Brain microvascular endothelial cell (primary cell): ENCODE results near the gene KIF13A.
A peak's percentile ranks its signal among the peaks of the same experiment; 100 is the strongest.
"Not testable (repeated sequence)": the region's sequence is repeated elsewhere in the genome, so short reads cannot be mapped to it uniquely, and the experiment has no call there.

Source experiments
- DNase-seq: peaks from one replicate; pipeline ENCODE4 v3.0.0-alpha.2; 2020
- H3K27ac ChIP-seq: fragments of 250-450 bp; sonication (Bioruptor Pico); 2 replicates; pipeline ENCODE4 v1.5.1; 2020; ENCODE audit warnings: mild to moderate bottlenecking, moderate library complexity
- H3K27me3 ChIP-seq: fragments of 250-450 bp; sonication (Bioruptor Pico); replicated peaks from 2 replicates; pipeline ENCODE4 v1.5.1; 2020; ENCODE audit warnings: mild to moderate bottlenecking
- H3K36me3 ChIP-seq: fragments of 250-450 bp; sonication (Bioruptor Pico); replicated peaks from 2 replicates; pipeline ENCODE4 v1.5.1; 2020; ENCODE audit warnings: mild to moderate bottlenecking
- H3K4me3 ChIP-seq: 2 replicates; pipeline ENCODE4 v1.5.1; 2011; ENCODE audit warnings: low read depth, mild to moderate bottlenecking, control low read depth, low read length, moderate library complexity
- in situ Hi-C: cut with HindIII; loops from 2 replicates; pipeline ENCODE4 v1.10.0; 2017; ENCODE audit warnings: low sequenced_read_pairs, low pct_ligation_motif_present
- TF ChIP-seq, protein P1 (sequence below): IDR thresholded peaks from 2 replicates; pipeline ENCODE4 v1.5.1; 2011; ENCODE audit warnings: low read depth, mild to moderate bottlenecking, moderate library complexity, low read length, control low read depth, inconsistent platforms; ENCODE audit errors: missing control alignments

KIF13A gene

GRCh38 chr6:17820055-17820454 lies 167.4 kb downstream of the KIF13A start:
- peaks cover 2% of the 10 kb centered on the region for H3K36me3 ChIP-seq
- in situ Hi-C loops: no loop called here

GRCh38 chr6:17817763-17818162 lies 169.7 kb downstream of the KIF13A start:
- Histone ChIP-seq H3K27me3 (no peaks in the 10 kb centered on the region), H3K4me3 (no peak overlapping the region), H3K27ac (no peak overlapping the region), H3K36me3 (no peaks in the 10 kb centered on the region)
- TF ChIP-seq, protein P1, sequence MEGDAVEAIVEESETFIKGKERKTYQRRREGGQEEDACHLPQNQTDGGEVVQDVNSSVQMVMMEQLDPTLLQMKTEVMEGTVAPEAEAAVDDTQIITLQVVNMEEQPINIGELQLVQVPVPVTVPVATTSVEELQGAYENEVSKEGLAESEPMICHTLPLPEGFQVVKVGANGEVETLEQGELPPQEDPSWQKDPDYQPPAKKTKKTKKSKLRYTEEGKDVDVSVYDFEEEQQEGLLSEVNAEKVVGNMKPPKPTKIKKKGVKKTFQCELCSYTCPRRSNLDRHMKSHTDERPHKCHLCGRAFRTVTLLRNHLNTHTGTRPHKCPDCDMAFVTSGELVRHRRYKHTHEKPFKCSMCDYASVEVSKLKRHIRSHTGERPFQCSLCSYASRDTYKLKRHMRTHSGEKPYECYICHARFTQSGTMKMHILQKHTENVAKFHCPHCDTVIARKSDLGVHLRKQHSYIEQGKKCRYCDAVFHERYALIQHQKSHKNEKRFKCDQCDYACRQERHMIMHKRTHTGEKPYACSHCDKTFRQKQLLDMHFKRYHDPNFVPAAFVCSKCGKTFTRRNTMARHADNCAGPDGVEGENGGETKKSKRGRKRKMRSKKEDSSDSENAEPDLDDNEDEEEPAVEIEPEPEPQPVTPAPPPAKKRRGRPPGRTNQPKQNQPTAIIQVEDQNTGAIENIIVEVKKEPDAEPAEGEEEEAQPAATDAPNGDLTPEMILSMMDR: no peak
- in situ Hi-C loops: no loop called here
- DNase-seq: no peak

More at GRCh38 chr6:17820055-17820454, 167.4 kb downstream of the KIF13A start:
- no peak for DNase-seq
- no peak overlapping the region for H3K27ac ChIP-seq
- TF ChIP-seq, protein P1: peak; percentile 16
- no peak overlapping the region for H3K4me3 ChIP-seq
- H3K27me3 ChIP-seq: no peaks in the 10 kb centered on the region

DNA sequence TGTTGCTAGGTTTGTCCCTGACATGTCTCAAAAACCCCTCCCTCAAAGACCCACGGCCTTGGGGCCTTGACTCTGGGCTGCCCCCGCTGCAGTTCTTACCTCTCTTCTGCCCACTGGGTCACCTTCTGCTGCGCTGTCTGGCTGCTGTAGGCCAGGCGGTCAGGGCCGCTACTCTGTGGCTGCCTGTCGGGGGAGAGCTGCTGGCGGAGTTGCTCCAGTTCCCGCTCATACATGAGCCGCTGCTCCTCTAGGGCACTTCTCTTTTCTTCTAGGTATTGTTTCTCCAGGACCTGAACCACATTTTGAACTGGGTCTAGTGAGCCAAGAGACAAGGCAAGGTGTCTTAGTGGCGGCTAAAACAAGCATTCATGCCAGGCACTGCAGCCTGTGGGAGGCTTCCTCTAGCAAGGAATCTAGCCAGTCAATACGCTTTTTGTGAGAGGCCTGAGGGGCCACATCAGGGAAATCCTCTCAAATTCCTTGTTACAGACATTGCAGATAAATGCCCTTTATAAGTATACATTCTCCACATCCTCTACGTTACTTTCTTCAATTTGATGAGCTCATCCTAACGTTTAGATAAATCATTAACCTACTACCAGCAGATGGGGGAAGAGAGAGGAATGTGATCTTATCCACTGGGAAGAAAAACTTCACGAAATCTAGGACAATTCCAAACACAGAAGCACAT lies 170.4 kb downstream of the KIF13A start:
- Histone ChIP-seq H3K27ac (no peak overlapping the region), H3K36me3 (no peaks in the 10 kb centered on the region)
- no peak for DNase-seq

GRCh38 chr6:17813542-17813941 lies 173.9 kb downstream of the KIF13A start:
- Histone ChIP-seq H3K27me3 (no peaks in the 10 kb centered on the region), H3K4me3 (no peak overlapping the region), H3K36me3 (no peaks in the 10 kb centered on the region), H3K27ac (no peak overlapping the region)
- in situ Hi-C loops: no loop called here
- TF ChIP-seq, protein P1: no peak
- DNase-seq: no peak

More for the DNA sequence above, 170.4 kb downstream of the KIF13A start:
- TF ChIP-seq, protein P1: no peak
- in situ Hi-C loops: no loop called here
- H3K4me3 ChIP-seq: no peak overlapping the region
- H3K27me3 ChIP-seq: no peaks in the 10 kb centered on the region

DNA sequence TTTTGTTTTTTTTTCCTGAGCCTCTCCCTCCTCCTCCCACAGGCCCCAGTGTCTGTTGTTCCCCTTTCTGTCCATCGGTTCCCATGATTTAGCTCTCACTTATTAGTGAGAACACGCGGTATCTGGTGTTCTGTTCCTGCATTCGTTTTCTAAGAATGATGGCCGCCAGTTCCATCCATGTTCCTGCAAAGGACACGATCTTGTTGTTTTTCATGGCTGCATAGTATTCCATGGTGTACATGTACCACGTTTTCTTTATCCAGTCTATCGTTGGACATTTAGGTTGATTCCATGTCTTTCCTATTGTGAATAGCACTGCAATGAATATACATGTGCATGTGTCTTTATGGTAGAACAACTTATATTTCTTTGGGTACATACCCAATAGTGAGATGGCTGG lies 175.1 kb downstream of the KIF13A start:
- in situ Hi-C loops: no loop called here
- DNase-seq: no peak
- Histone ChIP-seq H3K4me3 (no peak overlapping the region), H3K36me3 (no peaks in the 10 kb centered on the region), H3K27me3 (no peaks in the 10 kb centered on the region), H3K27ac (no peak overlapping the region)
- TF ChIP-seq, protein P1: no peak

DNA sequence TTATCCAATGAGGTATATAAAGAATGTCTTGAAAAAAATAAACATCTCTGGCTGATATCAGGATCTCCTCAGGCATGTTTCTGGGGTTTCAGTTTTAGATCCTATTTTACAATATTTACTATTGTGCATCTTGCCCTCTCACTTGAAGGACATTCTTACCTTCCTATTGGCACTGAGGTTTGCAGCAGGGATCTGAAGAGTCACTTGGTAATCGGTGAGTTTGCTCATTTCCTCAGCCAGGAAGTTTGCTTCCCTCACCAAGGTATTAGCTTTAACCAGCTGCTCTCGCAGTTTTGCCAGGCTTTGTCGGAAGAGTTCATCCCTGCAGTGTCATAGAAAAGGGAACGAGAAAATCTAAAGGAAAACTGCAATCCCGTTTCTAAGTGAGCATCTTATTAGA lies 178.8 kb downstream of the KIF13A start:
- Histone ChIP-seq H3K27ac (no peak overlapping the region), H3K4me3 (no peak overlapping the region), H3K27me3 (no peaks in the 10 kb centered on the region), H3K36me3 (peaks cover 5% of the 10 kb centered on the region)
- in situ Hi-C loops: no loop called here
- TF ChIP-seq, protein P1: no peak
- no peak for DNase-seq

DNA sequence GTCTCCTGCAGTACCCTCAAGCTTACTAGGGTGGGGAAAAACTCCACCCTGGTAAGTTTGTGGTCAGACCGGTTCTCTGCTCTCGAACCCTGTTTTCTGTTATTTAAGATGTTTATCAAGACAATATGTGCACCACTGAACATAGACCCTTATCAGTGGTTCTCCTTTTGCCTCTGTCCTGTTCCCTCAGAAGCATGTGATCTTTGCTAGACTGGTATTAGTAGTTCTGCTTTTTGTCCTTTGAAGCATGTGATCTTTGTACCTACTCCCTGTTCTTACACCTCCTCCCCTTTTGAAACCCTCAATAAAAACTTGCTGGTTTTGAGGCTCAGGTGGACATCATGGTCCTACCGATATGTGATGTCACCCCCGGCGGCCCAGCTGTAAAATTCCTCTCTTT lies 180.0 kb downstream of the KIF13A start:
- H3K27me3 ChIP-seq, H3K36me3 ChIP-seq, H3K27ac ChIP-seq, in situ Hi-C loops, DNase-seq, H3K4me3 ChIP-seq: not testable (repeated sequence)
